Muscle of leg (tissue), 11 donors: ENCODE results near the gene SMARCC2. TPM values are rescaled to one million over a fixed set of nuclear protein-coding genes. Genes with fewer than 3 reads are reported as not detected.

Experiments used
- DNase-seq: peaks from one replicate; pipeline ENCODE4 v3.0.0; 2013
- H3K27ac ChIP-seq: one replicate; pipeline ENCODE4 v1.5.1; 2013; ENCODE audit warnings: mild to moderate bottlenecking, low read length, control low read depth
- H3K27me3 ChIP-seq: one replicate; pipeline ENCODE4 v1.6.1; 2013; ENCODE audit warnings: low read length; ENCODE audit not compliant: control insufficient read depth, insufficient read depth
- H3K36me3 ChIP-seq: one replicate; pipeline ENCODE4 v1.6.1; 2013; ENCODE audit warnings: low read length; ENCODE audit not compliant: control insufficient read depth, insufficient read depth
- H3K4me1 ChIP-seq: one replicate; pipeline ENCODE4 v1.6.1; 2013; ENCODE audit warnings: low read length; ENCODE audit not compliant: control insufficient read depth, insufficient read depth
- H3K4me3 ChIP-seq: one replicate; pipeline ENCODE4 v1.5.1; 2013; ENCODE audit warnings: low read length, control low read depth
- H3K9me3 ChIP-seq: replicated peaks from 2 replicates; pipeline ENCODE4 v1.6.1; 2013; ENCODE audit warnings: low read depth, low read length; ENCODE audit not compliant: control insufficient read depth
- WGBS: methylation state at CpG from one replicate; pipeline ENCODE4 v1.1.5; 2013; ENCODE audit warnings: missing lambda C conversion rate; ENCODE audit not compliant: insufficient coverage; 5-methylcytosine and 5-hydroxymethylcytosine counted together
- polyA plus RNA-seq, 8 donors: library from polyadenylated mRNA; unstranded; fragments of 120-200 nt; gene quantifications; one replicate each; pipeline versions ENCODE4 v1.2.1 to v1.2.3, GENCODE V29; 2013; ENCODE audit warnings: inconsistent platforms in 1 of 8, low replicate concordance in 1 of 8; ENCODE audit not compliant: insufficient read length in 8 of 8, insufficient read depth in 1 of 8
- total RNA-seq: library from RNA; stranded (reverse); fragments of 120-200 nt; gene quantifications from one replicate; pipeline ENCODE4 v1.2.4, GENCODE V29; 2013

SMARCC2 gene
- total and polyA plus RNA-seq, 9 donors, result 46.8 to 71.7 (median 55.3) TPM

GRCh38 chr12:56137853-56138571 lies 51.3 kb downstream of the SMARCC2 start:
- Histone ChIP-seq H3K4me1 (no peaks in the 10 kb centered on the region), H3K4me3 (no peak overlapping the region), H3K27me3 (no peaks in the 10 kb centered on the region), H3K36me3 (peaks cover 88% of the 10 kb centered on the region), H3K9me3 (no peaks in the 10 kb centered on the region), H3K27ac (no peak overlapping the region)
- WGBS, result 91% methylated on average over 5 of the region's 14 CpGs
- no peak for DNase-seq

- no peak for DNase-seq
- Histone ChIP-seq H3K27ac (no peak overlapping the region), H3K27me3 (no peaks in the 10 kb centered on the region), H3K4me1 (peaks cover 7% of the 10 kb centered on the region), H3K36me3 (peaks cover 92% of the 10 kb centered on the region), H3K4me3 (no peak overlapping the region), H3K9me3 (no peaks in the 10 kb centered on the region)
- no CpG with 5 or more reads among the region's 6 CpGs for WGBS
These were observed 54.4 kb downstream of the SMARCC2 start for GRCh38 chr12:56134897-56135296.

GRCh38 chr12:56130876-56131275 lies 58.4 kb downstream of the SMARCC2 start:
- Histone ChIP-seq H3K27me3 (no peaks in the 10 kb centered on the region), H3K4me1 (peaks cover 35% of the 10 kb centered on the region), H3K27ac (peak overlapping the region; percentile 49), H3K4me3 (no peak overlapping the region), H3K36me3 (peaks cover 52% of the 10 kb centered on the region), H3K9me3 (no peaks in the 10 kb centered on the region)
- DNase-seq, result no peak
- 100% methylated on average over 1 of the region's 4 CpGs for WGBS

GRCh38 chr12:56129942-56130495 lies 59.3 kb downstream of the SMARCC2 start:
- Histone ChIP-seq H3K4me1 (peaks cover 38% of the 10 kb centered on the region), H3K27ac (peak overlapping the region; percentile 98), H3K4me3 (peak overlapping the region; percentile 99), H3K27me3 (no peaks in the 10 kb centered on the region), H3K9me3 (no peaks in the 10 kb centered on the region), H3K36me3 (peaks cover 46% of the 10 kb centered on the region)
- WGBS, result 43% methylated on average over 14 of the region's 22 CpGs
- peak; percentile 34 for DNase-seq

- peaks cover 38% of the 10 kb centered on the region for H3K4me1 ChIP-seq
- DNase-seq, result peak; percentile 65
- WGBS, result under 1% methylated on average over 23 of the region's 29 CpGs
- H3K9me3 ChIP-seq, result no peaks in the 10 kb centered on the region
- H3K27me3 ChIP-seq, result no peaks in the 10 kb centered on the region
- peak overlapping the region; percentile 99 for H3K4me3 ChIP-seq
- peak overlapping the region; percentile 98 for H3K27ac ChIP-seq
- H3K36me3 ChIP-seq, result peaks cover 41% of the 10 kb centered on the region
These were observed 59.9 kb downstream of the SMARCC2 start for GRCh38 chr12:56129206-56129941.

- H3K27me3 ChIP-seq, result no peaks in the 10 kb centered on the region
- H3K36me3 ChIP-seq, result peaks cover 38% of the 10 kb centered on the region
- 0% methylated on average over 15 of the region's 20 CpGs for WGBS
- peak; percentile 54 for DNase-seq
- no peaks in the 10 kb centered on the region for H3K9me3 ChIP-seq
- peaks cover 38% of the 10 kb centered on the region for H3K4me1 ChIP-seq
- H3K4me3 ChIP-seq, result peak overlapping the region; percentile 99
- H3K27ac ChIP-seq, result peak overlapping the region; percentile 98
These were observed 60.5 kb downstream of the SMARCC2 start for GRCh38 chr12:56128670-56129205.

- H3K4me3 ChIP-seq, result peak within 1 kb of the TSS; percentile 99
- H3K27ac ChIP-seq, result peak within 1 kb of the TSS; percentile 98
- under 1% methylated on average over 48 of the region's 49 CpGs for WGBS
- no peaks in the 10 kb centered on the region for H3K27me3 ChIP-seq
- peak; percentile 100 for DNase-seq
- H3K9me3 ChIP-seq, result no peaks in the 10 kb centered on the region
- H3K36me3 ChIP-seq, result peaks cover 35% of the 10 kb centered on the region
- H3K4me1 ChIP-seq, result peaks cover 38% of the 10 kb centered on the region
These were observed 61.2 kb downstream of the SMARCC2 start, which contains the start of gene ESYT1 for GRCh38 chr12:56127888-56128669. ESYT1 (plus strand) TSS chr12:56128267; CDS start chr12:56128320, 53 bp downstream.

- Histone ChIP-seq H3K36me3 (peaks cover 36% of the 10 kb centered on the region), H3K4me3 (peak overlapping the region; percentile 45), H3K27ac (peak overlapping the region; percentile 98), H3K27me3 (no peaks in the 10 kb centered on the region), H3K4me1 (peaks cover 44% of the 10 kb centered on the region), H3K9me3 (no peaks in the 10 kb centered on the region)
- DNase-seq, result no peak
- 0% methylated on average over 2 of the region's 8 CpGs for WGBS
These were observed 61.8 kb downstream of the SMARCC2 start for GRCh38 chr12:56127485-56127887.

GRCh38 chr12:56126732-56127239 lies 62.5 kb downstream of the SMARCC2 start:
- H3K4me3 ChIP-seq, result no peak overlapping the region
- H3K27me3 ChIP-seq, result no peaks in the 10 kb centered on the region
- H3K27ac ChIP-seq, result peak overlapping the region; percentile 98
- no peak for DNase-seq
- 76% methylated on average over 3 of the region's 3 CpGs for WGBS
- peaks cover 49% of the 10 kb centered on the region for H3K4me1 ChIP-seq
- no peaks in the 10 kb centered on the region for H3K9me3 ChIP-seq
- H3K36me3 ChIP-seq, result peaks cover 33% of the 10 kb centered on the region
